Measurements from ENCODE around the gene PRKG1.
"Not testable (repeated sequence)": the region's sequence is repeated elsewhere in the genome, so short reads cannot be mapped to it uniquely, and the experiment has no call there.

The PRKG1 gene

DNA sequence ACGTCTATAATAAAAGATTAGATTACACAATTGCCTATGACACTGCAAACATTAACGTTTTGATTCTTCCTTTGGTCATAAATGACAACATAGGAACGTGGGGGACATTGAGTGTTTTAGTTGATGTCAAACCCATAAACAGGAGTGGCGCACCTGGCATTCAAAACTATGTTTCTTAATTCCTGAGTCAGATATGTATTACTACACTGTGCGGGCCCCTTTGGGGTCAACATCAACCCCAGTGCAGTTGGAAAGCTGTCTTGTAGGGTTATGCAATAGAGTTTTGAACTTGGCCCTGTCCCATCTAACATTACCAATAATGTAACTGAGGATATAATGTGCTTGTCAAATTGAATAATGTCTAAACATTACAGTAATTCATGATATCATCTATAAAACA, 468.6 kb downstream of the PRKG1 start:
- no peak for DNase-seq

DNA sequence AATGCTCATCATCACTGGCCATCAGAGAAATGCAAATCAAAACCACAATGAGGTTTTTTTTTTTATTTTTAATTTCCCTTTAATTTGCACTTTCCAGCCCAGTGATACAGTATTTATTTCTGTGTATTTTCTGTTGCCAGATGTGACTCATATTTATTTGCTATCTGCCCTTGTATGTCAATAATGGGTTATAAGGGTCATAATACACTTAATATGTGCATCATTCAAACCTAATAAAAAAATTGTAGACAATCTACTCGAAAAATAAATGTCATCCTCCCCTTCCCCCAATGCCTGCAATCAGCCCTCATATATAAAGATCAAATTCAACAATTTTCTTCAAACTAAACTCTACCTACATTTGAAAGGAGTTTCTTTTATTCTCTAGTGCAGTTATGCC, 470.6 kb downstream of the PRKG1 start:
- no peak for DNase-seq

- no peak for DNase-seq
These were observed 473.7 kb downstream of the PRKG1 start for GRCh38 chr10:51547941-51548340.

GRCh38 chr10:51552879-51553278, 478.6 kb downstream of the PRKG1 start:
- DNase-seq = no peak

DNA sequence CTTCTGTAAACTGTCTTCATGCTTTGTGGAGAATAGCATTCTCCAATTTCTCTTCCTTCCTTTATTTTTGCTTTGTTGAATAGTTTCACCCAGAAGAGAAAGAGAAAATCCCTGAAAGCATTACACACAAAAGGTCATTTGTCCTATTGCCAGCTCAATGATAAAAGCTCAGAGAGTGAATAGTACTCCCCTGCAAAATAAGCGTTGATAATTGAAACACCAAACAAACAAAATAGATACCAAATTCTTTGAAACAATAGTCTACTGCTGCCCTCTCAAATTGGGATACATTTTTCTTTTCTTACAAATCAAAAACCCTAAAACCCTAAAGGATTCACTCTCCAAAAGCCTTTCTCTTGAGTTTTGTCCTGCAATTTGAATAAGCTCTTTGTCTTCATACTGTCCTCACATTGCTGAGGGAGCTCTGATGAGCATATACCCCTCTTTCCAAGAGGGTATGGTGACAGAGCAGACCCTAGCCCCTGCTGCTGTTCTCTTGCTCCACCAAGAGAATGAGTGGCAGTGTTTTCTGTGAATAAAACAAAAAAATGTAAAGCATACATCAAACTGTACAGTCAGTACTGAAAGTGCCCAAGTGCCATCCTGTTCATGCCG, 490.7 kb downstream of the PRKG1 start:
- DNase-seq = no peak

- no peak for DNase-seq
These were observed 493.0 kb downstream of the PRKG1 start for GRCh38 chr10:51567271-51567670.

DNA sequence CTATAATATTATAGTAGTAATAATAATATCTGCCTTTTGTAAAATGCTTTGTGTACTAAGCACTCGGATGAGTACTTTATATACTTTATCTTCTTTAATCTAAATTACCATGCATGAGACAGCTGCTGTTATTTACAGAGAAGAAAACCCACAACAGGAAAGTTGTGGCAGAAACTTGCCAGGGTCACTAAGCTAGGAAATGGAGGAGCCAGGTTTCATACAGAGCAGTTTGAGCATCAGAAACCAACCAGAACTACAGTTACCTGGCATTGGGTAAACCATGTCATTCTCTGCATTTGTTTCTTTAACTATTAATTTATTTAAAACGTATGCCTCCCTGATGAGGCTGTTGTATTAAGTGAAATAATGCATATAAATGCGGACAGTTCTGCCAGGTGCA, 495.2 kb downstream of the PRKG1 start:
- DNase-seq = no peak

GRCh38 chr10:51574248-51575048, 500.2 kb downstream of the PRKG1 start:
- no peak for DNase-seq

DNA sequence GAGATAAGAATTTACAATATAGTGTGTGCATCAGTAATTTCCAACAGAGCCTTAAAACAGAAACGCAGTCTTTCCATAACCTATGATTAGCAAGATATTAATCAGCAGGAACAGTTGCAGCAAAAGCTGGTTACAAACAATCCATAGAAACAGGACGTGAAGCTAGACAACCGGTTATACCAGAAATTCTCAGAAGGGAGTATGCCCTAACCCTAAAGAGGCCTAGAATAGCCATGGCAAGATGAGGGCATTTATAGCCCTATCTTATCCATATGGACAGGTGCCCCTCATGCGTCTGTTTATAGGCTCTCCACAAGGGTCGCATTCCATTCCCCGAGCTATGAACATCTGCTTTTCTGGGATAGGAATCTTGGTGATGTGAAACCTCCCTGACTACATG, 506.9 kb downstream of the PRKG1 start:
- DNase-seq = not testable (repeated sequence)

DNA sequence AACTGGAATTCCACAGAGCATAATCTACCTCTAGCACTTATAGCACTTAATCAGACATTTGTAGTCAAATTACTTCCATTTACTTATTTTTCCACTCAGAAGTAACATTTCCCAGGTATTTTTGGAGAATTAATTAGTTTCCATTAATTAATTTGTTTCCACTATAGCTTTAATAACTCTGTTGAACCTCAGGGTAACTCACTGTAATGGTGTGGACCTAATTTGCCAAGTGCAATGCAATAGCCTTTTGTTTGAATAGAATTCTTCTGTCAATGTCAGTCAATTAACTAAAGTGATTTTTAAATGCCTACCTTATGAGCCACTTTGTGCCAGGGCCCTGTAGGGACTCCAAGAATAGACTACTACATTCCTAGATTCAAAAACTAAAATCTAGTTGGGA, 509.7 kb downstream of the PRKG1 start:
- no peak for DNase-seq

GRCh38 chr10:51585742-51586141, 511.5 kb downstream of the PRKG1 start:
- DNase-seq = no peak

GRCh38 chr10:51588984-51589383, 514.7 kb downstream of the PRKG1 start:
- DNase-seq = no peak

DNA sequence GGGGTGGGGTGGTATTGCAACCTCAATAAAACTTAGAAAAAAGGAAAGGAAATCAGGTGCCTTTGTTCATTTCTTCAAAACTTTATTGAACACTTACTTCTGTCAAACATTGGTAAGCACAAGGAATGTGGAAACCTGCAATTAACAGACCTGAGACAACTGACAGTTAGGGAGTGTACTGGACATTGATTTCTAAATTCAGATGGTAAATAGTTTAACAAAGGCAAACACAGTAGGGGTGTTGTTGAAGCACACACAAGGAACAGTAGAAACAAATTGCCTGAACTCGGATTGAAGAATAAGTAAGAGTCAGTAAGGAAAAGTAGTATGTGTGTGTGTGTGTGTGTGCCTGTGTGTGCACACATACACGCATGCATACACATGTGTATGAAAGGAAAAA, 516.5 kb downstream of the PRKG1 start:
- no peak for DNase-seq

DNA sequence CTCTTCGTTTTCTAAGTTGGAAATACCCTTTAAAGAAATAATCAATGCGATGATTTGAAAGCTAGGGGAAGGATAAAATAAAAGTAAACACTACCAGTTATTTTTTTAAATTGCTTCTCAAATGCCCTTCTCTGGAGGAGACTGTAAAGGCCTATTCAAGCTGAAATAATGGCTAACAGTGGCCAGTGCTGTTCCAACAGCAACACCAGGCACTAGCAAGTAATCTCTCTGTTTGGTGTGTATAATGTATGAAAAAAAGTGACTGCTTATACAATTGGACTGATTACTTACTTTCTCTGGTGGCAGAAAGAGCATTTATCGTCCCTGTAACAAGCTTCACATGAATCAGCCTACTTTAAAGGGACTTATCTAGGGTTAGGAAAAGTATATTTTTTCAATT, 522.4 kb downstream of the PRKG1 start:
- no peak for DNase-seq

- no peak for DNase-seq
These were observed 525.4 kb downstream of the PRKG1 start for GRCh38 chr10:51599647-51600046.

DNA sequence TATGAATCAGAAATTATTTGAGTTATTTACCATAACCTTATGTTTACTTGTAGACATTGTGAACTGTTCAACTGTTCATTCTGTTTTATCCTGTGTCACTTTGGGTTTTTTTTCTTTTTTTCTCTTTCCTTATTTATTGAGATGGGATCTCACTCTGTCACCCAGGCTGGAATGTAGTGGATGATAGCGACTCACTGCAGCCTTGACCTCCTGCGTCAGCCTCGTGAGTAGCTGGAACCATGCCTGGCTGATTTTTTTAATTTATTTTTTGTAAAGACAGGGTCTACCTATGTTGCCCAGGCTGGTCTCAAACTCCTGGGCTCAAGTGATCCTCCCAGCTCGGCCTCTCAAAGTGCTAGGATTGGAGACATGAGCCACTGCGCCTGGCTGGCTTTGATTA, 528.0 kb downstream of the PRKG1 start:
- no peak for DNase-seq

DNA sequence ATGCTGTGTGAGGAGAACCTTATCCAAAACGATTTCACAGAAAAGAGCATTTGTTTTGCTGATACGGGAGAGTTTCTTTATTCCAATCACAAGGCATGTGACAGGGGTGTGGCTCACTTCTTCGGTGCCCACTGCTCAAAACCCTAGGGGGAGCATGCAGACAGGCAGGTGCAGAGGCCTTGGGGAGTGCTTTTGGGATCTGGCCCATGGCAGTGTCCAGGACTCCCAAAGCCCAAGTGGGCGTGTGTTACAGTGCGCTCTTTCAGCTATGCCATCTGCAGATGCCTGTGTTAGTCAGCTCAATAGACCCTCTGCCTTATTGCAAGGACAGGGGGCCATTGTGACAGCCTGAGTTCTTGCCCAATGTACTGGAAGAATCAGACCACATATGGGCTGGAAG, 530.3 kb downstream of the PRKG1 start:
- DNase-seq = no peak

GRCh38 chr10:51606825-51607462, 532.7 kb downstream of the PRKG1 start:
- no peak for DNase-seq

- no peak for DNase-seq
These were observed 533.2 kb downstream of the PRKG1 start for GRCh38 chr10:51607463-51607835.

GRCh38 chr10:51608211-51608610, 533.9 kb downstream of the PRKG1 start:
- DNase-seq = no peak

DNA sequence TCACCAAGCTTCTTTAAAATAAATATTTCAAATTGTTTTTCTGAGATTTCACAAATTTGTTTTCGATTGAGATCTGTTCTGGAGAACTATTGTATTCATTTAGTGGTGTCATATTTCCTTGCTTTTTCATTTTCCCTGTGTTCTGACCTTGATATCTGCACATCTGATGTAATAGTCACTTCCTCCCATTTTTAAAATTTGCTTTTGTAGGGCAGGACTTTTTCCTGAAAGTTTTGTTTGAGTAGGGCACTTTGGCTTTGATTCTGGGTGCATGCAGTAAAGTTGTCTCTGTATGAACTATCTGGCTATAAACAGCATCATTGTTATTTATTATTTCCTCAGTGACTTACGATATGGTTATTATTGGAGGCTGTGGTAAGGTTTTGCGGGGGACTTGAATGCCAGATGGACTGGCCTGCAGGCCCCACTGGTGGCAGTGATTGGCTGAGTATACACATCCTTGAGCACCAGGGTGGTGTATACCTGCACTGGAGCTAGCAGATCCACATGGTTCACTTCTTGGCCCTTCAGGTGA, 541.5 kb downstream of the PRKG1 start:
- DNase-seq = no peak

GRCh38 chr10:51617576-51618235, 543.4 kb downstream of the PRKG1 start:
- DNase-seq = no peak

DNA sequence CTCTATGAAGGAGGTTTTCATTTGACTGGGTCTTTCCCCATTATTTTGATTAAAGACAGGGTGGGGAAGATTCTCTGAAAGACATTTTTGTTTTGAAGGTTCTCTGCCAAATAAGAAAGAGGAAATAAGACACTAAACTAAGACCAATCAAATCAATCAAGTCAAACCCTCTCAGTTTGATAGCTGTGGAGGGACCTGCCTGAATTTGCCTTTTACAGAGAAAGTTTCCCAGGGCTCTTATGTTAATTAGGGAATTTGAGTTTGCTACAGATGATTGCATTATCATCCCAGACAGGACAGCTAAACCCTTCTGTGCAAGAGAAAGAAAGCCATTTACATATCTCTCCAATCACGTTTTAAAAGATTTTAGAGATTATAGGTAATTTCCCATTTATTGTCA, 545.1 kb downstream of the PRKG1 start:
- no peak for DNase-seq

- no peak for DNase-seq
These were observed 545.8 kb downstream of the PRKG1 start for GRCh38 chr10:51620131-51620530.
